ACC112 (cell line): ENCODE measurements around the gene UBL7.

Source experiments
- H2AFZ ChIP-seq: fragments of 200-600 bp; sonication (generic); one replicate; pipeline ENCODE4 v1.6.0; 2017; ENCODE audit warnings: antibody characterized with exemption, low read length; ENCODE audit not compliant: unreplicated experiment
- H3K27ac ChIP-seq: fragments of 200-600 bp; sonication (generic); 2 replicates; pipeline ENCODE4 v1.5.1; 2014; ENCODE audit warnings: low read depth, mild to moderate bottlenecking, antibody characterized with exemption, low read length, moderate library complexity
- H3K27me3 ChIP-seq: fragments of 200-600 bp; sonication (generic); 2 replicates; pipeline ENCODE4 v1.6.1; 2014; ENCODE audit warnings: mild to moderate bottlenecking, antibody characterized with exemption, low read length, moderate library complexity, mixed read lengths; ENCODE audit not compliant: insufficient read depth
- H3K36me3 ChIP-seq: fragments of 200-600 bp; sonication (generic); 2 replicates; pipeline ENCODE4 v1.6.1; 2016; ENCODE audit warnings: mild to moderate bottlenecking, antibody characterized with exemption, low read length, moderate library complexity, mixed read lengths; ENCODE audit not compliant: insufficient read depth
- H3K4me1 ChIP-seq: fragments of 200-600 bp; sonication (generic); one replicate; pipeline ENCODE4 v1.6.1; 2016; ENCODE audit warnings: low read length, mixed read lengths; ENCODE audit not compliant: insufficient read depth, unreplicated experiment, control insufficient read depth
- H3K4me3 ChIP-seq: fragments of 200-600 bp; sonication (generic); 2 replicates; pipeline ENCODE4 v1.5.1; 2014; ENCODE audit warnings: mild to moderate bottlenecking, low read depth, low read length
- H3K79me2 ChIP-seq: fragments of 200-600 bp; sonication (generic); one replicate; pipeline ENCODE4 v1.6.0; 2016; ENCODE audit warnings: low read length; ENCODE audit not compliant: control insufficient read depth, unreplicated experiment, insufficient read depth

The UBL7 gene

GRCh38 chr15:74397239-74398068 is 63.5 kb downstream of the UBL7 start:
- no peaks in the 10 kb centered on the region for H3K79me2 ChIP-seq
- H3K27ac ChIP-seq, result peak overlapping the region; percentile 79
- H3K4me1 ChIP-seq, result peaks cover 73% of the 10 kb centered on the region
- H3K4me3 ChIP-seq, result no peak overlapping the region
- no peaks in the 10 kb centered on the region for H3K27me3 ChIP-seq
- H3K36me3 ChIP-seq, result no peaks in the 10 kb centered on the region
- no peak overlapping the region for H2AFZ ChIP-seq

GRCh38 chr15:74396445-74397238 is 64.3 kb downstream of the UBL7 start:
- Histone ChIP-seq H3K27me3 (no peaks in the 10 kb centered on the region), H3K79me2 (no peaks in the 10 kb centered on the region), H3K36me3 (no peaks in the 10 kb centered on the region), H3K27ac (peak overlapping the region; percentile 79), H3K4me1 (peaks cover 79% of the 10 kb centered on the region), H2AFZ (no peak overlapping the region), H3K4me3 (no peak overlapping the region)

- Histone ChIP-seq H3K27me3 (no peaks in the 10 kb centered on the region), H3K4me1 (peaks cover 77% of the 10 kb centered on the region), H3K79me2 (no peaks in the 10 kb centered on the region), H2AFZ (no peak overlapping the region), H3K4me3 (no peak overlapping the region), H3K27ac (peak overlapping the region; percentile 79), H3K36me3 (no peaks in the 10 kb centered on the region)
Measured at GRCh38 chr15:74396146-74396438, 64.9 kb downstream of the UBL7 start.
